Stimulated activated CD4-positive, alpha-beta T cell treated with anti-CD3 and anti-CD28 coated beads, TNF-alpha, amount 100 ng/mL, for 48 hours (primary cell): ENCODE measurements around the gene MPC1.

Experiments
- DNase-seq, 3 donors: peaks; one replicate each; pipeline ENCODE4 v3.0.0-alpha.2; 2020; ENCODE audit warnings: low read depth in 3 of 3

The MPC1 gene

GRCh38 chr6:166317261-166318212 is 65.2 kb downstream of the MPC1 start:
- DNase-seq, result no peak

GRCh38 chr6:166315436-166315835 is 67.3 kb downstream of the MPC1 start:
- DNase-seq, result no peak
